ENCODE measurements around the gene RAB40AL.

The RAB40AL gene

GRCh38 chrX:102985192-102985591, 48.1 kb downstream of the RAB40AL start:
- DNase-seq, result no peak

Measured in DMS 273 treated with DMSO at 0.1 percent for 48 hours (cell line).